ENCODE measurements around the gene MUC6. TPM values are rescaled to one million over a fixed set of nuclear protein-coding genes. Genes with fewer than 3 reads are reported as not detected.

MUC6 gene
- total RNA-seq, 2 donors from 2014 or later = 0.10 TPM; not detected in 1

DNA sequence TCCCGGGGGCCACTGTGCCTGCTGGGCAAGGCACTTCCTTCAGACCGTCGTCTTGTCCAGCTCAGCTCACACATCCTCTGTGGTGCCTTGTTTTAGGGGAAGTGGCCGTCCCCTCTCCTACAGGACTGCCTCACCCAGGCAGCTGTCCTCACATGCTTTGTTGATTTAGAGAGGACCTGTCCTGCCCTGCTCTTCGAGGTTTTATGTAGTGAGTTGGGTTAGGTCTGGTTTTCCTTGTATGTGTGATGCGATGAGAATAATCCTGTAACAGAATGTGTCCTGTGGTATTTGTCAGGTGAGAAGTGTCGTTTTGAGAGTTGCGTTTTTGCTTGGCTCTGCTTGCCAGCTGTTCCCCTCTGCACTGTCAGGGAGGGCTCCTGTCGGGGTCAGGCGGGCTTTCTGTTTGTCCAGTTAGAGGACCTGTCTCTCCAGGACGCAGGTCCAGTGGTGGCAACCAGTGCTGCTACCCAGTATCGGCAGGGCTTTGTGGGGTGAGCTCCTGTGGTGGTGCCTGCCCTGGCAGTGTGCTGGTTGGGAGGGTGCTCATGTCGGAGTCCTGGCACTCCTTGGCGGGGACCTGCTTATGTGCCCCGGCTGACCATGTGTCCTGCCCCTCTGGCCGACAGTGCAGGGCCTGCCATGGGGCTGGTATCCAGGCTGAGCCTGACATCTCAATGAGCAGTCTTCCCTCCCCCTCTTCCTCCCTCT is 41.3 kb downstream of the MUC6 start:
- intact Hi-C loops (cut with DNase I) = no loop called here
- H3K9me3 ChIP-seq = no peaks in the 10 kb centered on the region
- no peak overlapping the region for H3K4me3 ChIP-seq
- no peaks in the 10 kb centered on the region for H3K27me3 ChIP-seq
- DNase-seq = no peak
- H3K9ac ChIP-seq (ENCODE audit: low read depth in 2 of 2, low read length in 2 of 2) = no peak overlapping the region
- no peak overlapping the region for H3K27ac ChIP-seq
- no peaks in the 10 kb centered on the region for H3K36me3 ChIP-seq
- H3K4me1 ChIP-seq = no peaks in the 10 kb centered on the region
- TF ChIP-seq, protein P1, sequence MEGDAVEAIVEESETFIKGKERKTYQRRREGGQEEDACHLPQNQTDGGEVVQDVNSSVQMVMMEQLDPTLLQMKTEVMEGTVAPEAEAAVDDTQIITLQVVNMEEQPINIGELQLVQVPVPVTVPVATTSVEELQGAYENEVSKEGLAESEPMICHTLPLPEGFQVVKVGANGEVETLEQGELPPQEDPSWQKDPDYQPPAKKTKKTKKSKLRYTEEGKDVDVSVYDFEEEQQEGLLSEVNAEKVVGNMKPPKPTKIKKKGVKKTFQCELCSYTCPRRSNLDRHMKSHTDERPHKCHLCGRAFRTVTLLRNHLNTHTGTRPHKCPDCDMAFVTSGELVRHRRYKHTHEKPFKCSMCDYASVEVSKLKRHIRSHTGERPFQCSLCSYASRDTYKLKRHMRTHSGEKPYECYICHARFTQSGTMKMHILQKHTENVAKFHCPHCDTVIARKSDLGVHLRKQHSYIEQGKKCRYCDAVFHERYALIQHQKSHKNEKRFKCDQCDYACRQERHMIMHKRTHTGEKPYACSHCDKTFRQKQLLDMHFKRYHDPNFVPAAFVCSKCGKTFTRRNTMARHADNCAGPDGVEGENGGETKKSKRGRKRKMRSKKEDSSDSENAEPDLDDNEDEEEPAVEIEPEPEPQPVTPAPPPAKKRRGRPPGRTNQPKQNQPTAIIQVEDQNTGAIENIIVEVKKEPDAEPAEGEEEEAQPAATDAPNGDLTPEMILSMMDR (IDR thresholded peaks at IDR 0.05) = no peak

DNA sequence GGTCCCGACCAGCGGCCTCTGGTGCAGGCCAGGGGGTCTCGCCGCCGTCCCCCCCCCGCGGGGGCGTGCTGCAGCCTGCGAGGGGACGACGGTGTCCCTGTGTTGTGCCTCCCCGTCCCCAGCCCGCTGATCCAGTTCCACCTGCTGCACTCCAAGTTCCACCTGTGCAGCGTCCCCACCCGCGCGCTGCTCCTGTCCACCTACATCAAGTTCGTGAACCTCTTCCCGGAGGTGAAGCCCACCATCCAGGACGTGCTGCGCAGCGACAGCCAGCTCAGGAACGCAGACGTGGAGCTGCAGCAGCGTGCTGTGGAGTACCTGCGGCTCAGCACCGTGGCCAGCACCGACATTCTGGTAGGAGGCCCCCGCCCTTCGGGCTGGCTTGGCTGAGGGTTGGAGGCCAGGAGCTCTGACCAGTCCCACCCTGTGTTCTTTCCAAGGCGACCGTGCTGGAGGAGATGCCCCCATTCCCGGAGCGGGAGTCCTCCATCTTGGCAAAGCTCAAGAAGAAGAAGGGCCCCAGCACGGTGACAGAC is 42.8 kb downstream of the MUC6 start:
- Histone ChIP-seq H3K4me1 (no peaks in the 10 kb centered on the region), H3K36me3 (peaks cover 2% of the 10 kb centered on the region), H3K27ac (no peak overlapping the region), H3K27me3 (no peaks in the 10 kb centered on the region), H3K9ac (ENCODE audit: low read depth in 2 of 2, low read length in 2 of 2) (no peak overlapping the region), H3K9me3 (no peaks in the 10 kb centered on the region), H3K4me3 (no peak overlapping the region)
- no peak for DNase-seq
- intact Hi-C loops (cut with DNase I) = no loop called here
- TF ChIP-seq, protein P1 (IDR thresholded peaks at IDR 0.05) = no peak

DNA sequence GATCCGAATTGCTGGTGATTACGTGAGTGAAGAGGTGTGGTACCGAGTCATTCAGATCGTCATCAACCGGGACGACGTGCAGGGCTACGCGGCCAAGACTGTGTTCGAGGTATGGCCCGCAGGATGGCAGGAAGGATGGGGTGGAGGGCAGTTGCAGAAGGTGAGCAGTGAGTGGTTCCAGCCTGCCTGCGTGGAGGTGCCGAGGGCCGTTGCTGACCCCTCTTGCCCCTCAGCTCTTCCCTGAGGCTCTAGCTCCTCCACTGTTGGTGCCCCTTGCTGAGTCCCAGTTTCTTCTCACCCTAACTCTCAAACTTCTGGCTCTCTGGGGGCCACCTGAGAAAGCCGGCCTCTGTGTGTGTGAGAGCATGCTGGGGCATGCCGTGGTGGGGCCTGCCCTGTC is 43.9 kb downstream of the MUC6 start:
- intact Hi-C loops (cut with DNase I) = no loop called here
- H3K36me3 ChIP-seq = peaks cover 5% of the 10 kb centered on the region
- no peak overlapping the region for H3K4me3 ChIP-seq
- DNase-seq = no peak
- no peaks in the 10 kb centered on the region for H3K4me1 ChIP-seq
- no peak overlapping the region for H3K9ac ChIP-seq (ENCODE audit: low read depth in 2 of 2, low read length in 2 of 2)
- H3K27ac ChIP-seq = no peak overlapping the region
- no peaks in the 10 kb centered on the region for H3K27me3 ChIP-seq
- TF ChIP-seq, protein P1 (IDR thresholded peaks at IDR 0.05) = no peak
- no peaks in the 10 kb centered on the region for H3K9me3 ChIP-seq

DNA sequence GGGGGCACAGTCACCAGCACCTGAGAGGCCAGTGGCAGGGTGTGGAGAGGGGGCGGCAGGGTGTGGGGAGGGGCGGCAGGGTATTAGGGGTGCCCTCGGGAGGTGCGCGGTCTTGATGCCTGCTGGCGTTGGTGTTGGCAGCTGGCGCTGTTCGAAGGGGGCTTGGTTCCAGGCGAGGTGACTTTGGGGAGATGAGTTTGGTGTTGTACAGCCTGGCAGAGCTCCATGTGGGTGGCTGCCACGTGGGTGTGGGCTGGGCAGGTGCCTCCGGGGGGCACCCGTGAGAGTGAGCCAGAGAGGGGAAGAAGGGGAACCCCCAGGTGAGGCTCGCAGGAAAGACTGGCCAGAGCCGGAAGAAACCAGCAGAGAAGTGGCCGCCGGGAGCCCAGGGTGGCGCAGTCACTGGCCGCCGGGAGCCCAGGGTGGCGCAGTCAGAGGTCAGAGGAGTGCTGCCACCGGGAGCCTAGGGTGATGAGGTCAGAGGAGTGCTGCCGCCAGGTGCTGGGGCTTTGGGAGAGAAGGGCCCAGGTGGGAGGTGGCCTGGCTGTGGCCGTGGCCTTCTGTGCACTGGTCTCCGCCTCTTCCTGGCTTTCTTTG is 44.7 kb downstream of the MUC6 start:
- peaks cover 5% of the 10 kb centered on the region for H3K36me3 ChIP-seq
- DNase-seq = no peak
- H3K9me3 ChIP-seq = no peaks in the 10 kb centered on the region
- H3K9ac ChIP-seq (ENCODE audit: low read depth in 2 of 2, low read length in 2 of 2) = no peak overlapping the region
- no peak overlapping the region for H3K27ac ChIP-seq
- H3K27me3 ChIP-seq = no peaks in the 10 kb centered on the region
- no peak overlapping the region for H3K4me3 ChIP-seq
- intact Hi-C loops (cut with DNase I) = no loop called here
- TF ChIP-seq, protein P1 (IDR thresholded peaks at IDR 0.05) = no peak
- no peaks in the 10 kb centered on the region for H3K4me1 ChIP-seq

DNA sequence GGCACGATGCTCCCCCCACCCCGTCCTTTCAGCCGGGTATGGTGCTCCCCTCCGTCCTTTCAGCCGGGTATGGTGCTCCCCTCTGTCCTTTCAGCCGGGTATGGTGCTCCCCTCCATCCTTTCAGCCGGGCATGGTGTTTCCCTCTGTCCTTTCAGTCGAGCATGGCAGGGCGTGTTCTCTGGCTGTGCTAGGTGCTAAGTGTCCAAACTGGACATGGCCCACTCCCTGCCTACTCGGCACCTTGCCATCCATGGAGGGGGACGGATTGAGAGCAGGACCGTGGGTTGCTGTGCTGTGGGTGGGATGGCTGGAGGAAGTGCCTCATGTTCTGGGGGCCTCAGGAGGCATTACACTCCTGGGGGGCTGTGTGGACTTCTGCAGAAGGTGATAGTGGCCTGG is 45.5 kb downstream of the MUC6 start:
- TF ChIP-seq, protein P1 (IDR thresholded peaks at IDR 0.05) = no peak
- peaks cover 5% of the 10 kb centered on the region for H3K36me3 ChIP-seq
- H3K27me3 ChIP-seq = no peaks in the 10 kb centered on the region
- H3K9ac ChIP-seq (ENCODE audit: low read depth in 2 of 2, low read length in 2 of 2) = no peak overlapping the region
- H3K4me1 ChIP-seq = no peaks in the 10 kb centered on the region
- no peak for DNase-seq
- intact Hi-C loops (cut with DNase I) = no loop called here
- H3K4me3 ChIP-seq = no peak overlapping the region
- H3K27ac ChIP-seq = no peak overlapping the region
- no peaks in the 10 kb centered on the region for H3K9me3 ChIP-seq

Data from colonic mucosa (tissue), 4 donors.